GM18907 (cell line): ENCODE results near the gene CHCHD6.

ENCODE experiments used
- ATAC-seq: cut with Tn5 transposase; IDR thresholded peaks from one replicate; pipeline ENCODE4 v1.9.1; 2021; ENCODE audit warnings: mild to moderate bottlenecking, moderate library complexity; ENCODE audit not compliant: unreplicated experiment

CHCHD6 gene, protein sequence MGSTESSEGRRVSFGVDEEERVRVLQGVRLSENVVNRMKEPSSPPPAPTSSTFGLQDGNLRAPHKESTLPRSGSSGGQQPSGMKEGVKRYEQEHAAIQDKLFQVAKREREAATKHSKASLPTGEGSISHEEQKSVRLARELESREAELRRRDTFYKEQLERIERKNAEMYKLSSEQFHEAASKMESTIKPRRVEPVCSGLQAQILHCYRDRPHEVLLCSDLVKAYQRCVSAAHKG

GRCh38 chr3:126703512-126704493 is at the start of gene CHCHD6:
TSS of gene CHCHD6 (plus strand) at chr3:126704240. CDS start at chr3:126704313, 73 bp downstream.
- peak; percentile 98 for ATAC-seq

GRCh38 chr3:126654571-126655383 is 49.3 kb upstream of the CHCHD6 start, which contains the start of gene TXNRD3:
TSS of gene TXNRD3 (minus strand) at chr3:126655124.
- ATAC-seq, result no peak

DNA sequence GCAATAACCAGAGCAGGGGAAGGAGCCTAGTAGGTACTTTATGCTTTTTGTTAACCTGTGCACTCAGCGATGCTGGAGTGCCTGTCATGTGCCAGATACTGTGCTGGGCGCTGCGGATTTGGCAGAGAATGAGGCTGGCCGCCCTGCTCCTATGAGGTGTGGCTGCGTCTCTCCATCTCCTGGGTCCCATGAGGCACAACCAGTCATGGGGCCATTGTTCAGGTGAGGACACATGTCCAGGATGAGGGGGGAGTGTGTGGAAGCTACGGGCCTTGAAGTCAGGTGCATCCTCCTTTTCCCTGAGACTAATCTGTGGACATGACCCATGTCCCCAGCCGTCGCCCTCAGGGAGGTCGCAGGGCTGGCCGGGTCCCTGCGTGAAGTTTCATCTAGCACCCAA is 48.2 kb upstream of the CHCHD6 start:
- ATAC-seq, result no peak

- ATAC-seq, result no peak
Measured at GRCh38 chr3:126656371-126657134, 47.5 kb upstream of the CHCHD6 start.

- no peak for ATAC-seq
Measured at GRCh38 chr3:126657901-126658300, 46.1 kb upstream of the CHCHD6 start.

DNA sequence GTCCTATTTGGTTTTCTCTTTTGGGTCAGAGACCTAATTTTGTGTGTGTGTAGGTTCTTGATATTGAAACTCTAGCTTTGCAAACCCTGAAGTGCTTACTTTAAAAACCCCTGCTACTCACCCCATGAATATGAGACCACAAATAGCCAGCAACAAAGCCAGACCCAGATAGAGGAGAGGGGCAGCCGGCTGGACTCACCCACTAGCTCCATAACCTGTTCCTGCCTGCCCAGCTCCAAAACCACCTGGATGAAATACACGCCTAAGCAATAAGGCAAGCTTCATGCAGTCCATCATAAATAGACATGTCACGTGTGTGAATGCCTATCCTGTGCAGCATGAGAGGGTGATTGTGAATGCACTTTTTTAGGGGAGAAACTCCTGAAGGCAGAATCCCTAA is 45.5 kb upstream of the CHCHD6 start:
- ATAC-seq, result no peak

DNA sequence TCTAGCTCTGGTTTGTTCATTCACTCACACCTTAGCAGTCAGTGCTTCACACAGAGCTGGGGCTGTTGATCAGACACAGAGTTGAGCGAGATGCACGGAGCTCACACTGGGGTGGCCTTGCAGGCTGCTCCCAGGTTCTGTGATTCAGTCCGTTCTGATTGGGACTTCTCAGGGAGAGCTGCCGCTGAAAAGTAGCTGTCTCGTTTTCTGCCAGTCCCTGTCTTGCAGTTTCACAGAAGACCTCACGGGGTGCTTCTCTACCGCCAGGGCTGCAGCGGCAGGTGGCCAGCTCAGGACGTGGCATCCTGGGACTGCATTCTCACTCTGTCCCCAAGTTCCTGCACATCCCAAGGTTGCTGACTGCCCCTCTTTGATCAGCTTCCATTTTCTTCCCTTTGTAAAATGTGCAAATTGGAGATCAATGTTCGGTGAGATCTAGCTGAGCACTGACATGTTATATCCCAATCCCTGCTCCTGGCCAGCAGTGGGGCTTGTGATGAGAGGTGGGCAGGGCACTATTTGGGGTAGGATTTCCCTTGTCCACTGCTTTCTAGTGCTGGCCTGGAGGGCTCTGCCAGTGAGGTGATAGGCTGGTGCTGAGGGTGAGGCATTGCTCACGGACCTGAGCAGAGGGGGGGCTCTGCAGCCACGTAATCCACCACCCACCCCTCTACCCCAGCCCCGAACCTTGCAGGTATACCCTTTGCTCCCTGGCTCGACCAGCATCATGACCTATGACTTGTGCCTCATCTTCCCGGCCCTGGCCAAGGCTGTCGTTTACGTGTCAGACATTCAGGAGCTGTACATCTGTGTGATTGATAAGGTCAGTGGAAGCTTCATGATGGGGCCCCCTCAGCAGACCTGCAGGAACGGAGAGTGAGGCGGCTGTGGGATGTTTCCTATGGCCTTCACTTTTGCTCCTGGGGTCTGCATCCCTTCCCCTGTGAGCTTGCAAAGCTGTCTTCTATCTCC is 43.8 kb upstream of the CHCHD6 start:
- no peak for ATAC-seq

DNA sequence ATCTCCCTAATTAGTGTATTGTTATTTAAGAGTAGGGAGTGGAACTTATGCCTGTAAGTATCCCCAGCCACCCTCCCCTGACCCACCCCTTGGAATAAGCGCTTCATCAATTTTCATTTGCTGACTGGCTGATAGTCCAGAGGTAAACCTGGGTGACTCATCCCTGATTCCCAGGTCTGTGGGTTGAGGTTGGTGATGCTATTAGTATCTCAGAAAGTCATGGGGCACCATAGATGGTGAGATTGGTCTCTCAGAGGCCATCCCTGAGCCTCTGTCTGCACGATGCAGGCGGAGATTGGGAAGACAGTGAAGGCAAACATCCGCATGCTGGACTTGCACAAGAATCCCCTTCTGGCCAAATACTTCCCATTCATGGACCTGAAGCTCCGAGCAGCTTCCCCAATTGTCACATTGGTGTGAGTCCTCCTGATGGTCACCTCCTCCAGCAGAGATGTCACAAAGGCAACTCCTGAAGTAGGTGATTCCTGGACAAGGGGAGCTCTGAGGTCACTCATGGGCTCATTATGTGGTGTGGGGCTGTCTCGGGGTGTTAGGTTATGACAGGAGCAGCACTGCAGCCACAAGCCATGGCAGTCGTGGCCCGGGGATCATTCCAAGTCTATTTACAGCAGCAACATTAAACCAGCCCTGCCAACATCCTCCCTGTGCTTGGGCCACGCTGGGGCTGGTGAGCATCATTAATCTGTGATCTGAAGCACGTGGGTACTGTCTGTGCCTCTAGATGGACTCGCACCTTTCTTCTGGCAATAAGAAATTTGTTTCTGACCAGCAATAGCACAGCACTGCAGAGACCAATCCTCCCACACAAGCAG is 42.3 kb upstream of the CHCHD6 start:
- no peak for ATAC-seq

DNA sequence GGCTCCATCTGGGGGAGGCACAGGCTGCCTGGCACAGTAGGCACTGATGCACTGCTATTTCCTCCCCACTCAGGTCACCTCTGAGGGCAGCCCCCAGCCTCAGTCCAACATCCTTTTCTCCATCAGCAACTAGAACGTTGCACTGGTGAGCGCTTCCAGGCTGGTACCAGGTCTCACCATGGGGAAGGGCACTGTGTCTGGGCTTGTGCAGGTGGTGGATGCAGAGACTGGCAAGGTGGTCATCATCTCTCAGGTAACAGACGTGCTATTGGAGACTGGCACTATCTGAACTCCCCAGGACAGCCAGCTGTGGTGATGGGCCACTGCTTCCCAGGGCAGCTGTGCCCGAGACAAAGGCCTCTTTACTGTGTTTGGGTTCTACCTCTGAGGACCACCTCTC is 40.8 kb upstream of the CHCHD6 start:
- no peak for ATAC-seq

DNA sequence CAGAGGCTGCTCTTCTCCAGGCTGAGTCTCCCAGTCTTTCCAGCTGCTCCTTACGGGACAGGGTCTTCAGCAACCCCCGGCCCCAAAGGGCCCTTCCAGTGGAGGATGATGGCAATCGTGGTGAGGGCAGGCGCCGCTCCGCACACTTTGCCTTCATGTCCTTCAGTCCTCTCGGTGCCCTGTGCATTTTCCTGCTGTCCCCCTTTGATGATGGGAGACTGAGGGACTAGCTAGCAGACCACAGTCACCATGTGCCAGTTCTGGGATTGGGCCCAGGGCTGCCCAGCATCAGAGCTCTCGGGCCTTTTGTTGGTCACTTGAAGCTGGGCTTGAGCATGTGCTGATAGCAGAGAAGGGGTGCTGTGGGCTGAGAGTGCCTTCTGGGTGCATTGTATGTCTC is 40.3 kb upstream of the CHCHD6 start:
- ATAC-seq, result no peak

- no peak for ATAC-seq
Measured at GRCh38 chr3:126664591-126665214, 39.3 kb upstream of the CHCHD6 start.

- ATAC-seq, result no peak
Measured at GRCh38 chr3:126665221-126665936, 38.7 kb upstream of the CHCHD6 start.

DNA sequence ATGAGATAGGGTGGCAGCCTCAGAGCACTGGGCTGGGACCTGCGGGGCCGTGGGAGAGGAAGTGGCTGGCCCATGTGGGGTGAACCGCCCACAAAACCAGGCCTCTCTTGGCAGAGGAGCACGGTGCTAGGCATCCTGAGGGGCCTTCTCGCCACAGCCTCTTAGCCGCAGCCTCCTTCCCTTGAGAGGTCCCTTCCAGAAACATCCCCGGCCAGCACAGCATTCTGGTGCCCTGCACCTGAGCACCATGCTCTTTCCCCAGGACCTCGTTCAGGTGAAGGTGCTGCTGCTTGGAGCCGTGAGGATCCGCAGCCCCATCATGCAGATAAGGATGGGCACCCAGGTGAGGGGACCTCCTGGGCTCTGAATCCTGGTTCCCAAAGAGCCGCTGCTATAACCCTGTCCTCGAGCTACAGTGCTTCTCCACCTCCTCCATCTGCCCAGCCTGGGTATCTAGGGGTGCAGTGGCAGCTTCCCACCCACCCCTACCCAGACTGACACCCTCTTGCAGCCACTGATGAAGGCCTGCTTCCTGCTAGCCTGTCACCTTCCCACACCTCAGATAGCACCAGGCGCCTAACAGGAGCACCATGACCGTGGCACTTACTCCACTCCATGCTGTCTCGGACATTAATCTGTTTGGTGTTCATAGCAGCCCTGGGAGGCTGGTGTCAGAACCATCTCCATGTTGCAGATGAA is 37.9 kb upstream of the CHCHD6 start:
- no peak for ATAC-seq

- ATAC-seq, result no peak
Measured at GRCh38 chr3:126666658-126667528, 37.1 kb upstream of the CHCHD6 start.

GRCh38 chr3:126667631-126668449 is 36.2 kb upstream of the CHCHD6 start:
- no peak for ATAC-seq
